ENCODE data around the gene PTPRJ.
A peak's percentile ranks its signal among the peaks of the same experiment; 100 is the strongest.

Gene PTPRJ

GRCh38 chr11:47995360-47995769 lies 15.0 kb downstream of the PTPRJ start:
- DNase-seq (ENCODE audit: low read depth) = no peak

- no peak for DNase-seq (ENCODE audit: low read depth)
These were observed 17.0 kb downstream of the PTPRJ start for GRCh38 chr11:47997063-47998053.

GRCh38 chr11:47998345-47998732 lies 18.0 kb downstream of the PTPRJ start:
- DNase-seq (ENCODE audit: low read depth) = no peak

DNA sequence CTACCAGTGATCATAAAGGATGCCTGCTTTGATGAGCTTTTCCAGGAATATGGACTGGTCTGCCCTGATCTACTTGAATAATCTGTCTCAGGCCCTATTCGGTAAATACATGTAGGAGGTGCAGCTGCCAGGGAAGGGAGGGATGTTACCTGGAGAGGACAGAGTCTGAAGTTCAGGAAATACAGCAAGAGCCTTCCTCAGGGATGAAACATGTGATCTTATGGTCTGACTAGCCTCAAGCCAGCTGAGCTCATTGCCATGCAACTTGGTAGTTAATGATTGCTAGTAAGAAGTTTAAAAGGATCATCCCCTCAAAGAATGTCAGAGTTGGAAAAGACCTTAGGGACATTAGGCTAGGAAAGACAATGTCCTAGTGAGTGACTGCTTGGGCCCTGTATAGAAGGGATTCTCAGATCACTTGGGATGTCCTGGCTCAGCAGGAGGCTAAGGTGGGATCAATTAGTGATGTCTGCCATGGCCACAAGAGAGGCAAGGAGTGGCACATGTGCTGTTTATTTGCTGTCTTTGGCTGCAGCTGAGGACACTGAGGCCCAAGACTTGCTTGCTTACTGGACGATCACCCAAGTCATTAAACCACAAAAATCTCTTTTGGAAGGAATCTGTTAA lies 18.5 kb downstream of the PTPRJ start:
- DNase-seq (ENCODE audit: low read depth) = no peak

GRCh38 chr11:48000432-48000831 lies 20.1 kb downstream of the PTPRJ start:
- no peak for DNase-seq (ENCODE audit: low read depth)

DNA sequence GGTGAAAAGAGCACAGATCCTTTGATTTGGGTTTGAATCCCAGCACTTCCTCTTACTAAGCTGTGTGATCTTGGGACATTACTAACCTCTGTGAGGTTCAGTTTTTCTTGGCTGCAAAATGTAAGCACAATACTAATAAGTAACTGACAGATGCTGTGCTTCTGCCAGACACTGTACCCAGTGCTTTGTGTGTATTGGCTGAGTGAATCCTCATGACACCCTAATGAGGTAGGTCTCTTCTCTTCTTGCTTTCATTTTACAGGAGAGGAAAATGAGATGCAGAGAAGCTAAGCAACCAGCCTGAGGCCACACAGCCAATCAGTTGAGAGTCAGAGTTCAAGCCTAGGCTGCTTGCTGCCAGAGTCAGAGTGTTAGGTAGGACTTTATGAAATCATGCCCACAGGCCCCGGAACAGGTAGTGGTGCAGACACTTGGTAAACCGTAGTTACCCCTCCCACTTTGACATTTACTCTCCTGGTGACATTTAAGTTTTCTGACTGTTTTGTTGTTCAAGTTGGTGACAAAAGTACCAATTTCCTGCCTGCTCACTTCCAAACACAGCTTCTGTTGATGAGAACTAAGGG lies 21.2 kb downstream of the PTPRJ start:
- peak; percentile 68 for DNase-seq (ENCODE audit: low read depth)

- no peak for DNase-seq (ENCODE audit: low read depth)
These were observed 22.2 kb downstream of the PTPRJ start for GRCh38 chr11:48002561-48002960.

GRCh38 chr11:48003926-48004325 lies 23.6 kb downstream of the PTPRJ start:
- DNase-seq (ENCODE audit: low read depth) = no peak

DNA sequence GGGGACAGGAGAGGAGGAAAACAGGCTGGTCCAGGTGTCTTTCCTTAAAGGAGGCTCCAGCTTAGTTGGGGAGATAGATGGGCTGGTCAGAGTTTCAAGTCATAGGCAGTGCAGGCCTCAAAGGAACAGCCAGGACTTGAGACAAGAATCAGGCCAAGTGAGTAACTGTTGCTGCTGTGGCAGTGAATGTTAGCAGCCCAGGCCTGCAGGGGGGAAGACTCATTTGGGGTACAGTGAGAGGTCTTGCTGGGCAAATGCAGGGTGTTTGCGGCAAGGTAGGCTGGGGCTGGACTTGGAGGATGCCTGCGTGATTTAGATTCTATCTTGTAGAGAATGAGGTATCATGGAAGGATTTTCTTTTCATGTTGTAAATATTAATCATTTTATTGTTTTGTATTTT lies 24.1 kb downstream of the PTPRJ start:
- no peak for DNase-seq (ENCODE audit: low read depth)

- DNase-seq (ENCODE audit: low read depth) = no peak
These were observed 24.8 kb downstream of the PTPRJ start for GRCh38 chr11:48005136-48005535.

DNA sequence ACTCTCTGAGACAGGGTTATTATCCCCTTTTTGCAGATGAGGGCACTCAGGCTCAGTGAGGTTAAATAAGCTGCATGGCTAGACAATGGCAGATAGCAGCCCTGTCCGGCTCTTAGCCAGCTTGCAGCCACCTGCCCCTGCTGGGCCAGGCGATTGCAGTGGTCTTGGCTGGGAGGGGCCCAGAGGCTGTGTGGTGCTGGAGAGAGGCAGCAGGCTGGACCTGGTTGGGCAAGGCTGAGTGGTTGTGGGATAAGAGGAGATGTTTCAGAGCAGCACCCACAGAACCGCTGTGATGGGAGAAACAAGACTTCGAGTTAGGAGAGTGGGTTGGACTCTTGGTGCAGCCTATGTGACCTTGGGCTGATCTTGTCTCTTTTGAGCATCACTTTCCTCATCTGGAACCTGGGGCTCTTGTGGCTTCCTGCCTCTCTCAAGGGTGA lies 25.5 kb downstream of the PTPRJ start:
- no peak for DNase-seq (ENCODE audit: low read depth)

DNA sequence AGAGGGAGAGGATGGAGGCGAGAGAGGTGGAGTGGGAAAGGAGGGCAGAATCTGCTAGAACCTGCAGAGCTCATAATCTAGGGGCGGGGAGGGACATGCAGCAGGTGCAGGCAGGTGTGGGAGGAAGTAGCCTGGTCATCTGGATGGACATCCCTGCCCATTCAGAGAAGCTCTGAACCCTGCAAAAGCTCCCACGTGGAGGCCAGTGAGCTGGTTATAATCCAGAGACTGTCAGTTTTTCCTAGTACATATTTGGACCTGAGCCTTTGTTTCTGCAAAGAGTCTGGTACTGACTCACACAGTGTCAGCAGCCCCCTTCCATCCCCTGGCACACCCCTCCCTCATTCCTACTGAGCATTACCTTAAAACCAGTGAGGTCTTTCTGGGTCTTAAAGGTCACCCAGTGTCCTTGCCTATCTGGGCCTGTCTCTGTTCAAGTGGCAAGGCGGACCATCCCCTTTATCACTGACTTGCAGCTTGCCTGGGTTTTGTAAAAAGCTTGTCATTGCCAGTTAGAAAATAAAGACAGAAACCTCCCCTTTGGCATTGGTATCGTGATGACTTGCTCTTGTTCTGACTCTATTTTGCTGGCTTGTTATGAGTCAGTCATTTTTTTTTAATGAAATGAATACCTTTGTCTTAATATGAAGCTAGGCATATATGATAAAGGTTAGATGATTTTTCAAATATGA lies 26.1 kb downstream of the PTPRJ start:
- no peak for DNase-seq (ENCODE audit: low read depth)

DNA sequence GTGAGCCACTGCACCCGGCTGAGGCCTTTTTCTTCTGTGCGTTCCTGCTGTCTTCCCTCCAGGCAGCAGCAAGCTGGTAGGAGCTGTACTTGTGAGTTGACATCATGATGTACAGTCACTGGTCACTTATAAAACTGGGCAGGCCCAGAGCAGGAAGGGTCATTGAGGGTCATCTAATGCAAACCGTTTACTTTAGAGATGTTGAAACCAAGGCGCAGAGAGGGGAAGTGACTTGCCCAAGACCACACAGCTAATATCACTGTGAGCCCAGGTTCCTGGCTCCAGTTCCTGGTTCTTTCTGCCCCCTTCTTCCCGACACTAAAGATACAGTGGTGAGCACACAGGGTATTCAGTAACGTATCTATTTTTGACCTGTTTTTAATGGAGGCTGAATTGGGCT lies 27.3 kb downstream of the PTPRJ start:
- DNase-seq (ENCODE audit: low read depth) = no peak

DNA sequence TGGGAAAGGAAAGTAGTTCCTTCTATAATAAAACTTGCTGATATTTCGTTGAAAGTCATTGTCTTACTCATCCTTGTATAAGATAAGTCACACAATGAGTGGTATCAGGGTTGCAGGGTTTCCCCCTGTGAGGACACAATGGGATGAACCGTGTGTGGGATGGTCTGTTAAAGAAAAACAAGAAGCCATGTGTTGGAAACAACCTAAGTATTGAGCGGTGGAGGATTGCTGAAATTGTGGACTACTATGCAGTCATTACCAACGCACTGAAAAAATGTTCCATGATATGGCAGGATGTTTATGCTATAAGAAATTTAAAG lies 28.6 kb downstream of the PTPRJ start:
- DNase-seq (ENCODE audit: low read depth) = no peak

DNA sequence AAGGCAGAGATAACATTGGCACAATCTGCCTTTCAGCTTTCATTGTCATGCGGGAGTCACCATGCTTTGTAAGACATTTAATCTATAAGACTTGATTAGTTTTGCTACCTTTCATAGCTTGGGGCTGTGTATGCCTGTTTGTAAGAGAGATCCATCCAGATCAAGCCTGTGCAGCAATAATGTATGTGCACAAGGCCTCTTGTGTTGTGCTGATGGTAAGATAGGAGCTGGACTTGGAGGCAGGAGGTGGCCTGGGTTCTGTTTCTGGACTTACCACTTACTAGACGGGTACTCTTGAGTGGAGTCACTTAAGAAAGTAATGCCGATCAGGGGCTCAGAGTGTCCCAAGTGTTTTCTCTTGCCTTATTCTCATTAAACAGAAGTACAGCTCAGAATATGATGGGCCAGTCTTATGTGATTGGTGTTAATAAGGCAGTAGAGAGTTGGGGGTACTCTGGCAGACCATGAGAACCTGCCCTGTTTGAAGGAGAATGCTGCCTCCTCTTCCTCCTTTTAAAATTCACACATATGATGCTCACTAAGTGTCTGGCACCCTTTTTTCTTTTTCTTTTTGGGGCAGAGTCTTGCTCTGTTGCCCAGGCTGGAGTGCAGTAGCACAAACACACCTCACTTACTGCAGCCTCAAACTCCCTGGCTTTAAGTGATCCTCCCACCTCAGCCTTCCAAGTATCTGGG lies 30.9 kb downstream of the PTPRJ start:
- DNase-seq (ENCODE audit: low read depth) = no peak

- DNase-seq (ENCODE audit: low read depth) = no peak
These were observed 31.5 kb downstream of the PTPRJ start for GRCh38 chr11:48011798-48012391.

DNA sequence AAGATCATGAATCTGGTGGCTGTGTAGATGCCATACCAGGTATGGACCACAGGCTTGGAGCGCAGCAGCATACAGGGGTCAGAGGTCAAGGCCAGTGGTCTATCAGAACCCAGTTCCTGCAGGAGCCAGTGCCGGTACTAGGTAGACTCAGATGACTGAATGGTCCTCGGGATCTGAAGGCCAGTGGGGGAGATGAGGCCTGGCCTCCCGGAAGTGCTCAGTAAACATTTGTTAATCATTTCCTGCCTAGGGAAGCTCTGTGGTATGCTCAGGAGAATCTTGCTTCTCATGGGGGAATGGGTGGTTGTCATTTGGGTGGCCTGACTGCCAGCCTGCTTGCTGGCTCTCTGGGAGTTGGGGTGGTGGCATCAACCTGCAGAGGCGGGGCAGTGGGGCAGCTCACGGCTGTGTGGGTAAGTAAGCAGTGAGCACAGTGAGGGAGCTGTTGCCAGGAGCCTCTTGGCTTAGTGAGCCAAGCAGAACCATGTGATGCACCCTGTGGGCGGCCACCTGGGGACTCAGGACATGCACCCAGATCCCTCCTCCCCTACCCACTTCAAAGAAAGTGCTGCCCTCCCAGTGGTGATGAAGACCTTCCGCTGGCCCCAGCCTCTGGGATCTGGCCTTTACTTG lies 33.0 kb downstream of the PTPRJ start:
- no peak for DNase-seq (ENCODE audit: low read depth)

GRCh38 chr11:48014917-48015316 lies 34.6 kb downstream of the PTPRJ start:
- no peak for DNase-seq (ENCODE audit: low read depth)

DNA sequence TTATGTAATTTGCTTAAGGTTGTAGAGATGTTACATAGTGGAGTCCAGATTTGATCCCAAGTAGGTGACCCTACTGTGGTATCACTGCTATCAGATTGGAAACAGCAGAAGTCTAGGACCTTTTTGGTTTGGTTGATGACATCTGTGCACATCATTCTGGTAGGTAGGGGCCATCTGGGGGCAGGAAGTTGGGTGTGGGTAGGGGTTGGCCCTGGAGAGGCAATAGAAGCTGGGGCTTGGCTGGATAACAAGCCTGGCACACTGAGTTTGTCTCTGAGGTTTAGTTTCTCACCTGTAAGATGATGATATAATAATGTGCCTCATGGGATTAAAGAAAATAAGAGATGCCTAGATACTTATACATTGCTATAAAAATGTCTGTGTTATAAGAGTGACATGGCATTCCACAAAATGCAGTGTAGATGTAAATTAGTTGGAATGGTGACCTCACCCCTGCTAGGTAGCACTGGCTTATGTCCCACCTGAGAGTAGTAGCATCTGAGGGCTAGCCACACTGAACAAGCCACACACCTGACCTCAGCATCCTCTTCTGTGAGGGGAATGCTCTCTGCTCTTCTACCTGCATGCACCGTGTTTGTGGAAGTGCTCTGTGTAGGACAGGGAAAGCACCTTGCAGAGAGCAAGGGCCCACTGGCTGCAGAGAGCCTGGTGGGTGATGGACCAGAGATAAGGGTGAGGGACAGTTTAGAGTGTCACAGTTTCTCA lies 36.9 kb downstream of the PTPRJ start:
- no peak for DNase-seq (ENCODE audit: low read depth)

- DNase-seq (ENCODE audit: low read depth) = no peak
These were observed 37.6 kb downstream of the PTPRJ start for GRCh38 chr11:48017831-48018527.
